ENCODE data around the gene GRN.
"Not testable (repeated sequence)": the region's sequence is repeated elsewhere in the genome, so short reads cannot be mapped to it uniquely, and the experiment has no call there.

GRN gene

GRCh38 chr17:44343510-44344209 is 1.4 kb upstream of the GRN start:
- TF ChIP-seq CTCF (IDR thresholded peaks at IDR 0.05; ENCODE audit: insufficient read depth, low read length) (no peak), POLR2AphosphoS5 (IDR thresholded peaks at IDR 0.05; ENCODE audit: low read depth) (no peak), GABPA (IDR thresholded peaks at IDR 0.05; ENCODE audit: low read depth) (no peak), SPI1 (IDR thresholded peaks at IDR 0.05; ENCODE audit: borderline replicate concordance, low read depth) (no peak)
- TF ChIP-seq, protein P1, sequence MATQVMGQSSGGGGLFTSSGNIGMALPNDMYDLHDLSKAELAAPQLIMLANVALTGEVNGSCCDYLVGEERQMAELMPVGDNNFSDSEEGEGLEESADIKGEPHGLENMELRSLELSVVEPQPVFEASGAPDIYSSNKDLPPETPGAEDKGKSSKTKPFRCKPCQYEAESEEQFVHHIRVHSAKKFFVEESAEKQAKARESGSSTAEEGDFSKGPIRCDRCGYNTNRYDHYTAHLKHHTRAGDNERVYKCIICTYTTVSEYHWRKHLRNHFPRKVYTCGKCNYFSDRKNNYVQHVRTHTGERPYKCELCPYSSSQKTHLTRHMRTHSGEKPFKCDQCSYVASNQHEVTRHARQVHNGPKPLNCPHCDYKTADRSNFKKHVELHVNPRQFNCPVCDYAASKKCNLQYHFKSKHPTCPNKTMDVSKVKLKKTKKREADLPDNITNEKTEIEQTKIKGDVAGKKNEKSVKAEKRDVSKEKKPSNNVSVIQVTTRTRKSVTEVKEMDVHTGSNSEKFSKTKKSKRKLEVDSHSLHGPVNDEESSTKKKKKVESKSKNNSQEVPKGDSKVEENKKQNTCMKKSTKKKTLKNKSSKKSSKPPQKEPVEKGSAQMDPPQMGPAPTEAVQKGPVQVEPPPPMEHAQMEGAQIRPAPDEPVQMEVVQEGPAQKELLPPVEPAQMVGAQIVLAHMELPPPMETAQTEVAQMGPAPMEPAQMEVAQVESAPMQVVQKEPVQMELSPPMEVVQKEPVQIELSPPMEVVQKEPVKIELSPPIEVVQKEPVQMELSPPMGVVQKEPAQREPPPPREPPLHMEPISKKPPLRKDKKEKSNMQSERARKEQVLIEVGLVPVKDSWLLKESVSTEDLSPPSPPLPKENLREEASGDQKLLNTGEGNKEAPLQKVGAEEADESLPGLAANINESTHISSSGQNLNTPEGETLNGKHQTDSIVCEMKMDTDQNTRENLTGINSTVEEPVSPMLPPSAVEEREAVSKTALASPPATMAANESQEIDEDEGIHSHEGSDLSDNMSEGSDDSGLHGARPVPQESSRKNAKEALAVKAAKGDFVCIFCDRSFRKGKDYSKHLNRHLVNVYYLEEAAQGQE (IDR thresholded peaks at IDR 0.05; ENCODE audit: insufficient replicate concordance, low read depth), result no peak
- no peak for DNase-seq (ENCODE audit: low read depth in 1 of 2, low spot score in 1 of 2)
- Histone ChIP-seq H3K4me3 (replicated peaks; ENCODE audit: insufficient read depth, low read length) (no peak overlapping the region), H3K27ac (replicated peaks) (no peak overlapping the region), H3K27me3 (ENCODE audit: insufficient read depth, poor library complexity, severe bottlenecking) (no peaks in the 10 kb centered on the region)

- H3K4me3 ChIP-seq (replicated peaks; ENCODE audit: insufficient read depth, low read length), result peak overlapping the region; percentile 83
- no peaks in the 10 kb centered on the region for H3K27me3 ChIP-seq (ENCODE audit: insufficient read depth, poor library complexity, severe bottlenecking)
- peak overlapping the region; percentile 71 for H3K27ac ChIP-seq (replicated peaks)
- peak; percentile 66 to 84 for DNase-seq (ENCODE audit: low read depth in 1 of 2, low spot score in 1 of 2)
- TF ChIP-seq SPI1 (IDR thresholded peaks at IDR 0.05; ENCODE audit: borderline replicate concordance, low read depth) (peak; percentile 8; the same call in 1 of the 2 replicates), POLR2AphosphoS5 (IDR thresholded peaks at IDR 0.05; ENCODE audit: low read depth) (no peak), CTCF (IDR thresholded peaks at IDR 0.05; ENCODE audit: insufficient read depth, low read length) (peak; percentile 31), GABPA (IDR thresholded peaks at IDR 0.05; ENCODE audit: low read depth) (no peak)
- TF ChIP-seq, protein P1 (IDR thresholded peaks at IDR 0.05; ENCODE audit: insufficient replicate concordance, low read depth), result no peak
Observed at GRCh38 chr17:44345454-44346026, 438 bp downstream of the GRN start.

GRCh38 chr17:44346064-44346844 is 1.2 kb downstream of the GRN start:
- H3K27ac ChIP-seq (replicated peaks), result no peak overlapping the region; the same call in 1 of the 2 replicates
- DNase-seq (ENCODE audit: low read depth in 1 of 2, low spot score in 1 of 2), result no peak
- TF ChIP-seq CTCF (IDR thresholded peaks at IDR 0.05; ENCODE audit: insufficient read depth, low read length) (no peak), GABPA (IDR thresholded peaks at IDR 0.05; ENCODE audit: low read depth) (no peak), POLR2AphosphoS5 (IDR thresholded peaks at IDR 0.05; ENCODE audit: low read depth) (no peak), SPI1 (IDR thresholded peaks at IDR 0.05; ENCODE audit: borderline replicate concordance, low read depth) (no peak)
- TF ChIP-seq, protein P1 (IDR thresholded peaks at IDR 0.05; ENCODE audit: insufficient replicate concordance, low read depth), result no peak
- H3K4me3 ChIP-seq (replicated peaks; ENCODE audit: insufficient read depth, low read length), result peak overlapping the region; percentile 83
- H3K27me3 ChIP-seq (ENCODE audit: insufficient read depth, poor library complexity, severe bottlenecking), result no peaks in the 10 kb centered on the region

DNA sequence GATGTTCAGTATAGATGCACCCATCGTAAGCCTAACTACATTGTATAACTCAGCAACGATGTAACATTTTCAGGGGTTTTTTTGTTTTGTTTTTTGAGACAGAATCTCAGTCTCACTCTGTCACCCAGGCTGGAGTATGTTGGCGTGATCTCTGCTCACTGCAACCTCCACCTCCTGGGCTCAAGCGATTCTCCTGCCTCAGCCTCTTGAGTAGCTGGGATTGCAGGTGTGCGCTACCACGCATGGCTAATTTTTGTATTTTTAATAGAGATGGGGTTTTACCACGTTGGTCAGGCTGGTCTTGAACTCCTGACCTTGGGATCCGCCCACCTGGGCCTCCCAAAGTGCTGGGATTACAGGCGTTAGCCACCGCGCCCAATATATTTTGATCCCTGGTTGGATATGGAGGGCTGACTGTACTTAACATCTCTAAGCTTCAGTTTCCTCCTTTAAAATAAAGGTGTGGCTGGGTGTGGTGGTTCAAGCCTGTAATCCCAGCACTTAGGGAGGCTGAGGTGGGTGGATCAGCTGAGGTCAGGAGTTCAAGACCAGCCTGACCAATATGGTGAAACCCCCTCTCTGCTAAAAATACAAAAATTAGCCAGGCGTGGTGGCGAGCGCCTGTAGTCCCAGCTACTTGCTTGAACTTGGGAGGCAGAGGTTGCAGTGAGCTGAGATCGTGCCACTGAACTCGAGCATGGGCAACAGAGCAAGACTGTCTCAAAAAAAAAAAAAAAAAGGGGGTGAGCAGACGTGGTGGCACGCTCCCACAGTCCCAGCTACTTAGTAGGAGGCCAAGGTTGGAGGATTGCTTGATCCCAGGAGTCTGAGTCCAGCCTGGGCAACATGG is 2.3 kb downstream of the GRN start:
- H3K27ac ChIP-seq (replicated peaks), result peak overlapping the region; percentile 20; the same call in 1 of the 2 replicates
- not testable (repeated sequence) for DNase-seq (ENCODE audit: low read depth in 1 of 2, low spot score in 1 of 2); H3K27me3 ChIP-seq (ENCODE audit: insufficient read depth, poor library complexity, severe bottlenecking); H3K4me3 ChIP-seq (replicated peaks; ENCODE audit: insufficient read depth, low read length)

Measured in HL-60 (cell line).